ENCODE measurements around the gene OR2A14. TPM values are rescaled to one million over a fixed set of nuclear protein-coding genes. Genes with fewer than 3 reads are reported as not detected.
"Not testable (repeated sequence)": the region's sequence is repeated elsewhere in the genome, so short reads cannot be mapped to it uniquely, and the experiment has no call there.

OR2A14 gene
- total RNA-seq, 1 experiment from 2014 or later: not detected

DNA sequence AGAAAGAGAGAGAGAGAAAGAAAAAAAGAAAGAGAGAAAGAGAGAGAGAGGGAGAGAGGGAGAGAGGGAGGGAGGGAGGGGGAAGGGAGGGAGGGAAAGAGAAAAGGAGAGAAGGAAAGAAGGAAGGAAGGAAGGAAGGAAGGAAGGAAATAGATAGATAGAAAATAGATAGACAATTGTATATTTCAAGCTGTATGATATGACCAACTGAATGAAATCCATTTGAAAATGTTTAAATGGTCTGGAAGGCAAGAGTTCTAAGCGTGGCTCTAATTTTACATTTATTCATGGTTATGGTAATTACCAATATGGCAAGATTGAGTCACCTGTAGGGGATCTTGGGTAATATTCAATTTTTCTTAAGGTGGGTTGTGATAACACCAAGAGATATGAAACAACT, 35.9 kb downstream of the OR2A14 start:
- H3K27ac Mint-ChIP-seq (ENCODE audit: low read depth, unreplicated experiment): no peak overlapping the region
- TF ChIP-seq CTCF (IDR thresholded peaks at IDR 0.05; ENCODE audit: unreplicated experiment): no peak
- no peak for DNase-seq (ENCODE audit: unreplicated experiment)
- intact Hi-C loops (cut with micrococcal nuclease): no loop called here
- no peaks in the 10 kb centered on the region for H3K9me3 Mint-ChIP-seq (ENCODE audit: unreplicated experiment)
- no peaks in the 10 kb centered on the region for H3K36me3 Mint-ChIP-seq (ENCODE audit: insufficient read depth, unreplicated experiment)
- ChIA-PET CTCF (no interaction called here), POLR2A (no interaction called here)
- H3K27me3 Mint-ChIP-seq (ENCODE audit: insufficient read depth, unreplicated experiment): peaks cover 79% of the 10 kb centered on the region
- no peaks in the 10 kb centered on the region for H3K4me1 Mint-ChIP-seq (ENCODE audit: insufficient read depth, unreplicated experiment)
- no peak overlapping the region for H3K4me3 Mint-ChIP-seq (ENCODE audit: unreplicated experiment)
- BruUV-seq (replicated peaks): no TSS peak

DNA sequence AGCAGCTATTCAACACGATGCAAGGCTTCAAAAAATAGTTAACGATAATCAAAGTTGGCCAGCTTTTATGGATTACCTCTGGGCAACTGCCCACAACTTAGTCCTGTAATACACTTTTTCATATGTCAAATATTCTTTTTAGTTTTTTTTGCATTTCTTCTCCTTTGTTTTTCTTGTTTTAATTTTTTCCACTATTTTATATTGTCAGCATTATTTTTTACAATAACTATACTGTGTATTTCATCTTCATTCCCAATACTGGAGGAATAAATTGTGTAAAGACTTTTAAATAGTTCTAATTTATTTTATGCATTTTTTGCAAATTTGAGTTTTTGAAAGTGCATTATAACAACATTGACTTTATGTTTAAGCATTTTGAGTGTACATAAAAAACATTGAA, 41.8 kb downstream of the OR2A14 start:
- ChIA-PET POLR2A (no interaction called here), CTCF (interaction anchor here (0.8 kb wide), 1 partner anchor 13 kb away, joined by 3 read pairs; no protein-coding TSS in a partner anchor)
- Mint-ChIP-seq H3K4me1 (ENCODE audit: insufficient read depth, unreplicated experiment) (no peaks in the 10 kb centered on the region), H3K4me3 (ENCODE audit: unreplicated experiment) (no peak overlapping the region), H3K9me3 (ENCODE audit: unreplicated experiment) (no peaks in the 10 kb centered on the region), H3K27ac (ENCODE audit: low read depth, unreplicated experiment) (no peak overlapping the region), H3K27me3 (ENCODE audit: insufficient read depth, unreplicated experiment) (peaks cover 52% of the 10 kb centered on the region), H3K36me3 (ENCODE audit: insufficient read depth, unreplicated experiment) (no peaks in the 10 kb centered on the region)
- intact Hi-C loops (cut with micrococcal nuclease): no loop called here
- no TSS peak for BruUV-seq (replicated peaks)
- TF ChIP-seq CTCF (IDR thresholded peaks at IDR 0.05; ENCODE audit: unreplicated experiment): no peak
- DNase-seq (ENCODE audit: unreplicated experiment): no peak

DNA sequence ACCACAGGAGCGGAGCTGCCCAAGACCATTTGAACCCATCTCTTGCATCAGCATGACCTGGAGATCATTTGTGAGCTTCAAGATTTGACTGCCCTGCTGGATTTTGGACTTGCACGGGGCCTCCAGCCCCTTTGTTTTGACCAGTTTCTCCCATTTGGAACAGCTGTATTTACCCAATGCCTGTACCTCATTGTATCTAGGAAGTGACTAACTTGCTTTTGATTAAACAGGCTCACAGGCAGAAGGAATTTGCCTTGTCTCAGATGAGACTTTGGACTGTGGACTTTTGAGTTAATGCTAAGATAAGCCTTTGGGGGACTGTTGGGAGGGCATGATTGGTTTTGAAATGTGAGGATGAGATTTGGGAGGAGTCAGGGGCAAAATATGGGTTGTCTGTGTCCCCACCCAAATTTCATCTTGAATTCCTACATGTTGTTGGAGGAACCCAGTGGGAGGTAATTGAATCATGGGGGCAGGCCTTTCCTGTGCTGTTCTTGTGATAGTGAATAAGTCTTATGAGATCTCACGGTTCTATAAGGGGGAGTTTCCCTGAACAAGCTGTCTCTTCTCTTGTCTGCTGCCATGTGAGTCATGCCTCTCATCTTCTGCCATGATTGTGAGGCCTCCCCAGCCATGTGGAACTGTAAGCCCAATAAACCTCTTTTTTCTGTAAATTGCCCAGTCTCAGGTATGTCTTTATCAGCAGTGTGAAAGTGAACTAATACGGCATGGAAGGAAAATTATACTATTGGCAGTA, 48.8 kb downstream of the OR2A14 start:
- BruUV-seq (replicated peaks); intact Hi-C loops (cut with micrococcal nuclease); H3K4me1 Mint-ChIP-seq (ENCODE audit: insufficient read depth, unreplicated experiment); H3K27ac Mint-ChIP-seq (ENCODE audit: low read depth, unreplicated experiment); H3K4me3 Mint-ChIP-seq (ENCODE audit: unreplicated experiment); CTCF ChIA-PET; H3K9me3 Mint-ChIP-seq (ENCODE audit: unreplicated experiment); POLR2A ChIA-PET; H3K36me3 Mint-ChIP-seq (ENCODE audit: insufficient read depth, unreplicated experiment); DNase-seq (ENCODE audit: unreplicated experiment): not testable (repeated sequence)
- H3K27me3 Mint-ChIP-seq (ENCODE audit: insufficient read depth, unreplicated experiment): peaks cover 15% of the 10 kb centered on the region

- no peaks in the 10 kb centered on the region for H3K36me3 Mint-ChIP-seq (ENCODE audit: insufficient read depth, unreplicated experiment)
- H3K27me3 Mint-ChIP-seq (ENCODE audit: insufficient read depth, unreplicated experiment): peaks cover 28% of the 10 kb centered on the region
- no peak overlapping the region for H3K27ac Mint-ChIP-seq (ENCODE audit: low read depth, unreplicated experiment)
- H3K4me3 Mint-ChIP-seq (ENCODE audit: unreplicated experiment): no peak overlapping the region
- no peak for TF ChIP-seq CTCF (IDR thresholded peaks at IDR 0.05; ENCODE audit: unreplicated experiment)
- DNase-seq (ENCODE audit: unreplicated experiment): no peak
- BruUV-seq (replicated peaks): no TSS peak
- ChIA-PET POLR2A (no interaction called here), CTCF (no interaction called here)
- intact Hi-C loops (cut with micrococcal nuclease): no loop called here
- no peaks in the 10 kb centered on the region for H3K9me3 Mint-ChIP-seq (ENCODE audit: unreplicated experiment)
- H3K4me1 Mint-ChIP-seq (ENCODE audit: insufficient read depth, unreplicated experiment): no peaks in the 10 kb centered on the region
These were observed 51.6 kb downstream of the OR2A14 start for GRCh38 chr7:144174613-144175012.
